ENCODE results near the gene TGFBR3.

- TF ChIP-seq TAF1 (IDR thresholded peaks at IDR 0.05; ENCODE audit: borderline replicate concordance, low read depth, low read length), result no peak
- no peak for TF ChIP-seq POLR2AphosphoS5 (IDR thresholded peaks at IDR 0.05; ENCODE audit: low read depth, low read length)
- no peak for TF ChIP-seq POLR2A (IDR thresholded peaks at IDR 0.05; ENCODE audit: low read depth, low read length)
Measured at GRCh38 chr1:91850708-91851107, 35.2 kb downstream of the TGFBR3 start.
